ENCODE data around the gene CACNA2D1.

Gene CACNA2D1

GRCh38 chr7:82419200-82419599 lies 24.4 kb downstream of the CACNA2D1 start:
- no peak overlapping the region for H3K4me3 ChIP-seq (replicated peaks; ENCODE audit: low read depth, low read length)
- H3K27me3 ChIP-seq (replicated peaks; ENCODE audit: control insufficient read depth, insufficient read depth, low read length): no peaks in the 10 kb centered on the region
- no peak for DNase-seq (ENCODE audit: extremely low read depth, insufficient read length)
- no peak for TF ChIP-seq CTCF (IDR thresholded peaks at IDR 0.05; ENCODE audit: insufficient read depth, low read length, poor library complexity, severe bottlenecking)
- no peaks in the 10 kb centered on the region for H3K36me3 ChIP-seq (ENCODE audit: control insufficient read depth, insufficient read depth, low read length)

GRCh38 chr7:82417898-82418297 lies 25.7 kb downstream of the CACNA2D1 start:
- H3K27me3 ChIP-seq (replicated peaks; ENCODE audit: control insufficient read depth, insufficient read depth, low read length): no peaks in the 10 kb centered on the region
- no peak for DNase-seq (ENCODE audit: extremely low read depth, insufficient read length)
- no peaks in the 10 kb centered on the region for H3K36me3 ChIP-seq (ENCODE audit: control insufficient read depth, insufficient read depth, low read length)
- no peak overlapping the region for H3K4me3 ChIP-seq (replicated peaks; ENCODE audit: low read depth, low read length)
- TF ChIP-seq CTCF (IDR thresholded peaks at IDR 0.05; ENCODE audit: insufficient read depth, low read length, poor library complexity, severe bottlenecking): no peak

GRCh38 chr7:82416402-82416801 lies 27.2 kb downstream of the CACNA2D1 start:
- no peaks in the 10 kb centered on the region for H3K27me3 ChIP-seq (replicated peaks; ENCODE audit: control insufficient read depth, insufficient read depth, low read length)
- no peaks in the 10 kb centered on the region for H3K36me3 ChIP-seq (ENCODE audit: control insufficient read depth, insufficient read depth, low read length)
- H3K4me3 ChIP-seq (replicated peaks; ENCODE audit: low read depth, low read length): no peak overlapping the region
- no peak for DNase-seq (ENCODE audit: extremely low read depth, insufficient read length)
- TF ChIP-seq CTCF (IDR thresholded peaks at IDR 0.05; ENCODE audit: insufficient read depth, low read length, poor library complexity, severe bottlenecking): no peak

GRCh38 chr7:82414389-82414788 lies 29.2 kb downstream of the CACNA2D1 start:
- TF ChIP-seq CTCF (IDR thresholded peaks at IDR 0.05; ENCODE audit: insufficient read depth, low read length, poor library complexity, severe bottlenecking): no peak
- no peak for DNase-seq (ENCODE audit: extremely low read depth, insufficient read length)
- Histone ChIP-seq H3K36me3 (ENCODE audit: control insufficient read depth, insufficient read depth, low read length) (no peaks in the 10 kb centered on the region), H3K4me3 (replicated peaks; ENCODE audit: low read depth, low read length) (no peak overlapping the region), H3K27me3 (replicated peaks; ENCODE audit: control insufficient read depth, insufficient read depth, low read length) (no peaks in the 10 kb centered on the region)

- no peak for DNase-seq (ENCODE audit: extremely low read depth, insufficient read length)
Observed at GRCh38 chr7:82413237-82413636, 30.3 kb downstream of the CACNA2D1 start.

More at GRCh38 chr7:82413237-82413636, 30.3 kb downstream of the CACNA2D1 start:
- Histone ChIP-seq H3K27me3 (replicated peaks; ENCODE audit: control insufficient read depth, insufficient read depth, low read length) (no peaks in the 10 kb centered on the region), H3K36me3 (ENCODE audit: control insufficient read depth, insufficient read depth, low read length) (no peaks in the 10 kb centered on the region), H3K4me3 (replicated peaks; ENCODE audit: low read depth, low read length) (no peak overlapping the region)
- TF ChIP-seq CTCF (IDR thresholded peaks at IDR 0.05; ENCODE audit: insufficient read depth, low read length, poor library complexity, severe bottlenecking): no peak

Data from GM06990 (cell line).